ENCODE measurements around the gene CEMIP2.
"Not testable (repeated sequence)": the region's sequence is repeated elsewhere in the genome, so short reads cannot be mapped to it uniquely, and the experiment has no call there.

CEMIP2 gene

DNA sequence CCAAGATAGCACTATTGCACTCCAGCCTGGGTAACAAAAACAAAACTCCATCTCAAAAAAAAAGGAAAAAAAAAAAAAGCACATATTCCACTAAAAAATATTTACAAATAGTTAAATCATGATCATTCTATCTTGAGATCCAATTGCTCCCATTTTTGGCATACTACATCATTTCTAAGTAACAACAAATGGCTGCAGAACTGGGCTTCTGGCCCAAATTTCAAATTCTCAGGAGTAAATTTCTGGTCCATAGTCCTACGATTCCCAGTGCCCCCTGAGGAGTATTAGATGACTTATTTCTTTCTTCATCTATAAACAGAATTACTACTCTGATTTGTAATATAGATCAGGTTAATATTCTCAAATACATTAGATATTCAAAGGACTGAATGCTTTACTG lies 62.1 kb downstream of the CEMIP2 start:
- DNase-seq = no peak

- no peak for DNase-seq
Measured at GRCh38 chr9:71704796-71705195, 63.5 kb downstream of the CEMIP2 start.

DNA sequence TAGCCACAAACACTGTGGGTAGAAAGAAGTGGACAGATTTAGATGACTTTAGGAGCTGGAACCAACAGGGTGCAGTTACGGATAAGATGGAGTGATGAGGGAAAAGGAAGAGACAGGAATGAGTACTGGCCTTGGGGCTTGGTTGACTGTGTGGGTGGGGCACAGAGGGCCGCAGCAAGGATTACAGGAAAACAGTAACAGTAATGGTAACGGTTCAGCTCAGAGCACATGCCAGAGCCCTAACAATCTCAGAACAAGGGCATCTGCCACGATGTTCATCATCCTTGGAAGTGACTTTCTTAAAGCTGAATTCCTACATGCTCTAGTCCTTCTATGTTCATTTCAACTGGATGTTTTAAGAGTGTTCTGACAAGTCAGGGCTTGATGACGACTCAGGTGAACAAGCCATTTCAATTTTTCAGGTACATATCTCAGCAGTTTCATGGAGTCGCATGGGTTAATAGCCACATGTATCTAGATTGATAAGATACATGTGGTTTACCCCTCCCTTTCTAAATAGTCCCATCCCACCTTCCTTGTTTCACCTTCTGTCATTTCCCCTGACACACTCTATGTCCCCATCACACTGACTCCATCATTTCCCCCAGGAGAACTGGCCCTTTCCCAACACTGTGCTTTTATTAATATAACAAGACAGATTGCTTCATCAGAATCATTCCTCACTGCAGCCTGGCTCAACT lies 65.0 kb downstream of the CEMIP2 start:
- DNase-seq = no peak

- no peak for DNase-seq
Measured at GRCh38 chr9:71697882-71698281, 70.4 kb downstream of the CEMIP2 start.

DNA sequence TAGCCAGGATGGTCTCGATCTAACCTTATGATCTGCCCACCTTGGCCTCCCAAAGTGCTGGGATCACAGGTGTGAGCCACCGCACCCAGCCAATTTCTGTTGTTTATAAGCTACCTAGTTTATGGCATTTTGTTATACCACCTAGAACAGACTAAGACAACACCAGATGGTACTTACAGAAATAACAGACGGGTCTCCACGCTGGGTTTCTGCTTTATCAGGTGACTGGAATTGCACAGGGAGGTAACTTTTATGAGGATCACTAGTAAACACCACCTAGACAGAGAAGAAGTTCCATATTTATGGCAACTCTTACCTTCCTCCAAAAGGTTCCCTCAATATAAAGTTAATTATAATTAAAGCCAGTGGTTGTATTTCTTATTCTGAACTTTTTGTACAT lies 74.0 kb downstream of the CEMIP2 start:
- no peak for DNase-seq

DNA sequence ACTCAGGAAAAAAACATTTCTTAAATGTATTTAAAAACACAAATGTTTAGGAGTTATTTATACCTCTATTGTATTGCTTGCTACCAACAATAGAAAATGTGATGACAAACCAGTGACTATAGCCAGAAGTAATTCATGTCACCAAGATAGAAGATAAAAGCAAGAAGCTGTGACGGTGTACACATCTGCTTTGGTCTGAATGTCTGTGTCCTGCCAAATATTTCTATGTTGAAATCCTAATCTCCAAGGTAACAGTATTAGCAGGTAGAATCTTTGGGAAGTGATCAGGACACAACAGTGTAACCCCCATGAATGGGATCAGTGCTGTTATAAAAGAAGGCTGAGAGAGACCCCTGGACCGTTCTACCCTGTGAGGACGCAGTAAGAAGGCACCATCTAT lies 74.7 kb downstream of the CEMIP2 start:
- no peak for DNase-seq

- DNase-seq = peak; percentile 70
Measured at GRCh38 chr9:71692337-71692736, 76.0 kb downstream of the CEMIP2 start.

- DNase-seq = not testable (repeated sequence)
Measured at GRCh38 chr9:71691576-71691975, 76.7 kb downstream of the CEMIP2 start.

GRCh38 chr9:71690689-71691435 lies 77.5 kb downstream of the CEMIP2 start:
- peak; percentile 62 for DNase-seq

DNA sequence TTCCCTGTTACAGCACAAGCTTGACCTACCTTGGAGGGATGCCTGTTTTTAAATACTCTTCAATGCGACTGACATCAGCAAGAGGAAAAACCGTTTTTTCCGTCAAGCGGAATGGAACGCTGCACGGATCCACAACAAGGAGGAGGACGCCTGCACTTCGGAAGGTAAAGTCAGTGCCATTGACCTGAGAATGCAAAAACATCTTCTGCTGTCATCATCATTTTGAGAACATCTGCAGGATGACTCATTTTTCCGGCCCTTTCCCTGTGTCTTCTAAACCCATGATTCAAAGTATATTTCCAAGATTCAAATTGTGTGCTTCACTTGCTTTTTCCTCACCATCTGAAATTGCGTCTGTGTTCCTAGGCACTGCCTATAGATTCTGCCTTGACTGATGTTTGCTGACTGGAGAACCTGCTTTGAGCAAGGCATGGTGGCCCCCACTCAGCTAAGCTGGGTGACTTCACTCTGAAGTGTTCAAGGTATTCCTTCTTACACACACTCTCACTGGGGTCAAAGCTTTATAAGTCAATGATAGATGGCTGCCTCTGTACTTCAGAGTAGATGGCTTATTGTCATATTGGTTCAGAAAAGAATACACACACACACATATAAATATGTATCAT lies 78.1 kb downstream of the CEMIP2 start:
- peak; percentile 26 for DNase-seq

DNA sequence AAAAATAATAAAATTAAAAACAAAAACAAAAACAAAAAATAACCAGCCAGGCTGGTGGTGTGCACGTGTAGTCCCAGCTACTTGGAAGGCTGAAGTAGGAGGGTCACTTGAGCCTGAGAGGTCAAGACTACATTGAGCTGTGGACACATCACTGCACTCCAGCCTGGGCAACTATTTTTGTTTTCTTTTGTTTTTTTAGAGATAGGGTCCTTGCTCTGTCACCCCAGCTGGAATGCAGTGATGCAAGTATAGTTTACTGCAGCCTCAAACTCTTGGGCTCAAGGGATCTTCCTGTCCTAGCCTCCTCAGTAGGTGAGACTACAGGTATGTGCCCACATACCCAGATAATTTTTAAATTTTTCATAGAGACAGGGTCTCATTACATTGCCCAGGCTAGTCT lies 80.6 kb downstream of the CEMIP2 start:
- DNase-seq = no peak

DNA sequence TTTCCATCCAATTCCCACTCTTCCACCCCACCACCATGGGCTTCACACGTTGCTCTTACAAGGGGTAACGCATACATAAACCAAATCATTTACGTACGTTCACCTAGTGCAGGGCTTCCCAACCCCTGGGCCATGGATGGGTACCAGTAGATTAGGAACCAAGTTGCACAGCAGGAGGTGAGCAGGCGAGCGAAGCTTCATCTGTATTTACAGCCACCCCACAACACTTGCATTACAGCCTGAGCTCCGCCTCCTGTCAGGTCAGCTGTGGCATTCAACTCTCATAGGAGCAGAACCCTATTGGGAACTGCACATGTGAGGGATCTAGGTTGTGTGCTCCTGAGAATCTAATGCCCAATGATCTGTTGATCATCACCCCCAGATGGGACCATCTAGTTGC lies 82.3 kb downstream of the CEMIP2 start:
- DNase-seq = no peak

DNA sequence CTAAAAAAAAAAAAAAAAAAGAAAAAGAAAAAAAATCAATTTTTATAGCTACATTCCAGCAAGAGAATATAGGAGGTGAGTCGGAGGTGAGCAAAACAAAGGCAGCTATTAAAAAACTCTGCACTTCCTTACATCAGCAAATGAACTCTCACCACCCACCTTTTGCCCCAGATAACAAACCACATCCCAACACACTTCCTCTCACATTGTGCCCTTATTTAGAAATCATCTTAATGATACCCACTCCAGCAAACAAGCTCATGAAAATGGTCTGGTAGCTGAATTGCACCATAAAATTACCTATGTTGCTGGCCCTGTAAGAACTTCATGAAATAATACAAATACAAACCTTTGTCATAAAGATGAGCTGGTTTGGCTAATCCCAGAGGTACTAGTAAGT lies 82.9 kb downstream of the CEMIP2 start:
- no peak for DNase-seq

DNA sequence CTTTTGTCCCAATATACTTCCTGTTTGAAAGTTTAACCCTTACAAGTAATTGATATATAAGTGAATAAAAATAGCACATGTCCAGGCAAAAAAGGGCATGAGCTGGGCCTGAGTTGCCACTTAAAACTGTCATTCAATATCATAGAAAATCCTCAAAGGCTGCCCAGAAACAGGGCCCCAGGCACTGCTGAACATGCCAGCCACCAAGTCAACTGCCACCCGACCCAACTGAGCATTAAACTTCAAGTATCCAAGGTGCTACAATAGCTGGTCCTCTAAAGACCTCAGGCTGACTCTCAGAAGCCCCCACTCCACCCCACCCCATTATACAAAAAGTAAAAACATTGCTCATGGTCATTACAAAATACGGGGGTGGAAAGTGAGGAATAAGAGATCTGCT lies 83.7 kb downstream of the CEMIP2 start:
- DNase-seq = no peak

- DNase-seq = peak; percentile 79
Measured at GRCh38 chr9:71683598-71684235, 84.6 kb downstream of the CEMIP2 start.

DNA sequence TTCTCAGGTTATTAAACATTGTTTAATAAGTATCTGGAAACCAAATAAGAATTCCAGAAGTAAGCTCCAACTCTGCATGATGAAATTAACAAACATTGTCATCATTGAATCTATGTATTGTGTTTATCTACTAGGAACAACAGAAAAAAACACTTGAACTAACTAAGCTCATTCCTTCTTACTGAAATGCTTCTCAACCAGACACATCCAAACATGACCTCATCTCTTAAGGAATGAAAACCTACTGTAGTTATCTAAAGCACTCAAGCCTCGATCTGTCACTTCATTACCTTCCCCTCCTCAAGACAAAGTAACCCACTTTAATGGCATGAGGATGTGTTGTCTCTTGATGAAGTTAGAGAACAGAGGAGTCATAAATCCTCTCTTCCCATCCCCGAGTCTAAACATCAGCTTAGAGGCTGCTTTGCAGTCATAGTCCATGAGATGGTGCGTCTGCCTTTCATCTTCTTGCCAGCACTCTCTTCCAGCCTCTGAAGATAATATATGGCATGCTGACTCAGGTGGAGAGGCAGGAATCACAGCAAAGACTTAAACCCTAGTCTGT lies 86.5 kb downstream of the CEMIP2 start:
- no peak for DNase-seq

- no peak for DNase-seq
Measured at GRCh38 chr9:71681104-71681707, 87.1 kb downstream of the CEMIP2 start.

GRCh38 chr9:71680189-71680980 lies 87.9 kb downstream of the CEMIP2 start:
- DNase-seq = no peak

DNA sequence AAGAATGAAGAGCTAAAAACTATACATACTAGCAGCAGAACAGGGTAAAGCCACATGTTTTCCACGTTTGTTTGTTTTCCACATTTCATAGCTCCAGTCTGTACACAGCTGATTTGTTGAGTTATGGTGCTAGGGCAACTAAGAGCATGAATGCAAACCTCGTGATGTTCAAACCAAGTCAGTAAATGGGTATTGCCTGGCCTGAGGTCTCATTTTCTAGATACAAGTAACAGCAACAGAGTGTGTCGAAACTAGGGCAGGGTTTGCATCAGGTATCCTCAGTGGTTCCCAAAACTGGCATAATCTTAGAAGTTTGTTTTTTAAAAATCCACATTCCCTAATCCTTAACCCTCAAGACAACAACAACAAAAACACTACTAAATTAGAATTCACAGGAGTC lies 89.3 kb downstream of the CEMIP2 start:
- no peak for DNase-seq

DNA sequence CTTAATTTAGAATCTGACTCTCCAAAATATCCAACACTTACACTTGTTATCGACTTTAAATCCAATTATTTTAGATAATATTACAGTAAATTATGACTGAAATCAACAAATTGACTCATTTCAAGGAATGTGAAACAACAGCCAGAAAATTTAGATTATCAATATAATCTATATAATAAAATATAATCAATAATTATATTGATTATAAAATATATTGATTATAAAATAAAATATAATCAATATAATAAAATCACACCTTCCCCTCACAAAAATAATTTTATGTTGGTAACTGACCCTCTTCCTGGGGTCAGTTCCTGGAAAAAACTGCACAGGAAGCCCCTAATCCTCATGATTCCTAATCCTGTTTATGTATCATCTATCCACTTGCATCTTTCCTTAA lies 91.1 kb downstream of the CEMIP2 start:
- DNase-seq = no peak

DNA sequence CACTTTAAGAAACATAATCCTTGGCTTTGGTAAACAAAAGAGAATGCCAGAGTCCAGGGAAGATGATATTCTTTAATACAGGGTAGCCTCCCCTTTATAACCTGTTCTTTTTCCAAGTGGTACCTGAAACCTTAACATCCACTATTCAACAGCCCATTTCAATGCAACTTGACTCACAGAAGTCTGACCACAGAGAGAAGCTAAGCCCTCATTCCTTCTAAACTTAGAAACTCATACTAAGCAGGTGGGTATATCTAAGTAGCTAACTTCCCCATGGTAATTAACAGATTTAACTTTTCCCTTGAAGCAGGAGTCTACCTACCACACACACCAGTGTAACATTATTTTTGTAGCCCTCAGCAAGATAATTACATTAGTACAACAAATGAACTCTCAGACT lies 91.9 kb downstream of the CEMIP2 start:
- no peak for DNase-seq

DNA sequence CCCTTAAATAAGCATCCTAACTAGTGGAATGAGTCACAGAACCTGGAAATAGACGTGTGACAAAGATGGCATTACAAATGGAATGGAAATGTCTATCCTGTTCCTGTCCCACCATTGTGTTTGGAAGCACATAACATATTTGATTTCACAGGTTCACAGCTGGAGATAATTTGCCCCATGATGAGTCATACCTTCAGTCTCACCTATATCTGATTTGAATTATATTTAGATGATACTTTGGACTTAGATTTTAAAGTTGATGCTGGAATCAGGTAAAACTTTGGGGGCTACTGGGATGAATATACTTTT lies 92.5 kb downstream of the CEMIP2 start:
- DNase-seq = no peak

Data from inflammatory macrophage treated with lipopolysaccharide for 4 hours (primary cell).